PFSK-1 (cell line): Measurements from ENCODE around the gene RGS7.

Source experiments
- FOXP2 ChIP-seq: optimal IDR thresholded peaks from 2 replicates; pipeline ENCODE3; 2011; ENCODE audit warnings: borderline replicate concordance, control low read depth, inconsistent platforms; ENCODE audit not compliant: insufficient read depth; ENCODE audit errors: extremely low read length, extremely low read depth
- POLR2AphosphoS5 ChIP-seq: IDR thresholded peaks from 2 replicates; pipeline ENCODE4 v1.6.1; 2012; ENCODE audit warnings: low read depth, mild to moderate bottlenecking, control low read depth, low read length, moderate library complexity
- SIN3A ChIP-seq: IDR thresholded peaks from 2 replicates; pipeline ENCODE4 v1.6.1; 2012; ENCODE audit warnings: mild to moderate bottlenecking, low read length, moderate library complexity, borderline replicate concordance; ENCODE audit not compliant: insufficient read depth
- TAF1 ChIP-seq: IDR thresholded peaks from 2 replicates; pipeline ENCODE4 v1.6.1; 2012; ENCODE audit warnings: low read length, control low read depth, borderline replicate concordance; ENCODE audit not compliant: insufficient read depth
- TF ChIP-seq, protein P1 (sequence below), 2 experiments: IDR thresholded peaks; 2 replicates each; pipeline versions ENCODE4 v1.6.1 to v1.8.0; 2011 to 2012; ENCODE audit warnings: low read depth in 2 of 2, low read length in 2 of 2, control low read depth in 1 of 2, inconsistent platforms in 1 of 2, mild to moderate bottlenecking in 1 of 2, moderate library complexity in 1 of 2; ENCODE audit not compliant: insufficient read depth in 1 of 2

The RGS7 gene

GRCh38 chr1:240998024-240998423, 359.0 kb downstream of the RGS7 start:
- TF ChIP-seq POLR2AphosphoS5: no peak
- TF ChIP-seq TAF1: no peak

GRCh38 chr1:240993004-240993403, 364.0 kb downstream of the RGS7 start:
- TF ChIP-seq TAF1: no peak

- TF ChIP-seq, protein P1, sequence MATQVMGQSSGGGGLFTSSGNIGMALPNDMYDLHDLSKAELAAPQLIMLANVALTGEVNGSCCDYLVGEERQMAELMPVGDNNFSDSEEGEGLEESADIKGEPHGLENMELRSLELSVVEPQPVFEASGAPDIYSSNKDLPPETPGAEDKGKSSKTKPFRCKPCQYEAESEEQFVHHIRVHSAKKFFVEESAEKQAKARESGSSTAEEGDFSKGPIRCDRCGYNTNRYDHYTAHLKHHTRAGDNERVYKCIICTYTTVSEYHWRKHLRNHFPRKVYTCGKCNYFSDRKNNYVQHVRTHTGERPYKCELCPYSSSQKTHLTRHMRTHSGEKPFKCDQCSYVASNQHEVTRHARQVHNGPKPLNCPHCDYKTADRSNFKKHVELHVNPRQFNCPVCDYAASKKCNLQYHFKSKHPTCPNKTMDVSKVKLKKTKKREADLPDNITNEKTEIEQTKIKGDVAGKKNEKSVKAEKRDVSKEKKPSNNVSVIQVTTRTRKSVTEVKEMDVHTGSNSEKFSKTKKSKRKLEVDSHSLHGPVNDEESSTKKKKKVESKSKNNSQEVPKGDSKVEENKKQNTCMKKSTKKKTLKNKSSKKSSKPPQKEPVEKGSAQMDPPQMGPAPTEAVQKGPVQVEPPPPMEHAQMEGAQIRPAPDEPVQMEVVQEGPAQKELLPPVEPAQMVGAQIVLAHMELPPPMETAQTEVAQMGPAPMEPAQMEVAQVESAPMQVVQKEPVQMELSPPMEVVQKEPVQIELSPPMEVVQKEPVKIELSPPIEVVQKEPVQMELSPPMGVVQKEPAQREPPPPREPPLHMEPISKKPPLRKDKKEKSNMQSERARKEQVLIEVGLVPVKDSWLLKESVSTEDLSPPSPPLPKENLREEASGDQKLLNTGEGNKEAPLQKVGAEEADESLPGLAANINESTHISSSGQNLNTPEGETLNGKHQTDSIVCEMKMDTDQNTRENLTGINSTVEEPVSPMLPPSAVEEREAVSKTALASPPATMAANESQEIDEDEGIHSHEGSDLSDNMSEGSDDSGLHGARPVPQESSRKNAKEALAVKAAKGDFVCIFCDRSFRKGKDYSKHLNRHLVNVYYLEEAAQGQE (IDR thresholded peaks at IDR 0.05; ENCODE audit: insufficient read depth in 1 of 2, low read depth in 2 of 2, low read length in 2 of 2): no peak
- TF ChIP-seq POLR2AphosphoS5 (no peak), FOXP2 (no peak), TAF1 (no peak)
Observed at GRCh38 chr1:240991230-240991629, 365.8 kb downstream of the RGS7 start.

DNA sequence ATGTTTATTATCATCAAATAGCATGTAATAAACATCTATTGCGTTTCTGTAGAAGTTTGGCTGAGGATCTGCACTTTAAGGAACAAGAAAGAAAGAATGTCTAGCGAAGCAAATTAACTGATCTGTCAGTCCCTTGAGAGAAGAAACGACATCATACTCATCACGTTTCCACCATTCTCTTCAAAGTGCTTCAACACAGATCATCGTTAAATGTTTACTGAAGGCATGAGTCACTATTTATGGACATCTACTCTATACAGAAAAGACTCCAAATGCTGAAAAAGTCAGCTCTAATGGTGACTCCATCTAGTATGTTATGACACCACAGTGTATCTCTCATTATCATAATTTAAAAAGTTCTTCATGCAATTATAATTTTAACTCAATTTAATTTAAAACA, 369.1 kb downstream of the RGS7 start:
- TF ChIP-seq FOXP2: no peak
- no peak for TF ChIP-seq SIN3A
- no peak for TF ChIP-seq POLR2AphosphoS5
- TF ChIP-seq TAF1: no peak
- TF ChIP-seq, protein P1 (IDR thresholded peaks at IDR 0.05; ENCODE audit: insufficient read depth in 1 of 2, low read depth in 2 of 2, low read length in 2 of 2): no peak

DNA sequence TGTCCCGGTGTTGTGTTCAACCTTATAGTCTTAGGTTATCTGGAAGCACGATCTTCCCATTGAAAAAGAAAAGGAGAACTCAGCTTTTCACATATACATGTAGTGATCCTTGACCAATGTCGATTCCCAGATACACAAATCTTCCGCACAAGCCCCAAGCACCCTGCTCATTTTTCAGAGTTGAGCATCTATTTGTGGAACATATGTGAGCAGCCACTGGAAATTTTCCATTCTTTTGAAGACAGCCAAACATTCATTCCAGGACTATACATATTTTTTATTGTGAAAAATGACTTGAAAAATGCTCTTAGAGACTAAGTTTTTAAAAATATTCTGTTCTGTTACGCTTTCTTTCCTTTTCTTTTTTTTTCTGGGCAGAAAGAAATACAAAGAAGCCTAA, 371.9 kb downstream of the RGS7 start:
- TF ChIP-seq, protein P1 (IDR thresholded peaks at IDR 0.05; ENCODE audit: insufficient read depth in 1 of 2, low read depth in 2 of 2, low read length in 2 of 2): no peak
- TF ChIP-seq SIN3A (no peak), FOXP2 (no peak), TAF1 (no peak), POLR2AphosphoS5 (no peak)

DNA sequence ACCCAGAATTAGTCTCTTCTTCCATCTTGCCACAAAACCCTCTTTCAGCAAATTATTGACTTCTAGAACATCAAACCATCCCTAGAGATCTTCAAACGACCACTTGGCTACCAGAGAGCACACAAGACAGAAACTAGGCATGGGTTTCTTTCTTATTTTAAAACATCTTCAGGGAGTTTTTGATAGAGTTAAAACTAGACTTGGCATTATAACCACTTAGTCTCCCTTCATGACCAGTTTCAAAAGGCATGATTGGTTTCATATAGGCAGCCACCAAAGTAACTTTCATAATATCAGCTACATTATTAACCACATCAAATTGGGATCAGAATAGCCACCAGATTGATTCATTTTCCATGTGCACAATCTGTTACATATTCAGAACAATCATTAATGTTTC, 376.7 kb downstream of the RGS7 start:
- TF ChIP-seq FOXP2: no peak
- TF ChIP-seq, protein P1 (IDR thresholded peaks at IDR 0.05; ENCODE audit: insufficient read depth in 1 of 2, low read depth in 2 of 2, low read length in 2 of 2): no peak
- no peak for TF ChIP-seq TAF1
